Endothelial cell of umbilical vein (primary cell): ENCODE data around the gene CCDC85B. TPM values are rescaled to one million over a fixed set of nuclear protein-coding genes. Genes with fewer than 3 reads are reported as not detected.

ENCODE experiments used
- BruUV-seq: library from RNA; stranded (reverse); fragments of 400-500 nt; replicated peaks from 2 replicates; lab custom pipeline; 2021; lab: Mats Ljungman, UMichigan
- CTCF ChIA-PET: fragments of 300-600, 350-600 bp; sonication (Branson Sonifier 250); formaldehyde crosslinking; loops from one replicate; lab custom pipeline; 2021; ENCODE audit warnings: antibody characterized with exemption, inconsistent platforms; lab: Charles Lee
- POLR2A ChIA-PET: fragments of 300-600, 350-600 bp; sonication (Branson Sonifier 250); formaldehyde crosslinking; loops from one replicate; lab custom pipeline; 2021; ENCODE audit warnings: antibody characterized with exemption, inconsistent platforms; lab: Charles Lee
- DNase-seq: peaks from one replicate; pipeline ENCODE4 v3.0.0-alpha.2; 2011; ENCODE audit warnings: low read depth, low spot score
- FAIRE-seq: peaks from 2 replicates; lab custom pipeline; 2011; peaks lifted over from hg19 to GRCh38; lab: Jason Lieb, UNC
- H2AFZ ChIP-seq: 2 replicates; pipeline ENCODE4 v1.6.0; 2012; ENCODE audit warnings: low read depth, low read length, control low read depth, inconsistent platforms
- H3K27ac ChIP-seq: 2 replicates; pipeline ENCODE4 v1.5.1; 2011; ENCODE audit warnings: low read depth, mild to moderate bottlenecking, control low read depth, low read length, moderate library complexity; ENCODE audit not compliant: insufficient read depth
- H3K27me3 ChIP-seq, 2 experiments: 2 replicates each; pipeline versions ENCODE4 v1.6.0 to v1.6.1; 2011; ENCODE audit warnings: low read length in 2 of 2, mixed read lengths in 1 of 2; ENCODE audit not compliant: control insufficient read depth in 2 of 2, insufficient read depth in 2 of 2
- H3K36me3 ChIP-seq, 2 experiments: 2 replicates in 1 of 2; 3 replicates in 1 of 2; pipeline ENCODE4 v1.5.1; 2011; ENCODE audit warnings: low read length in 2 of 2, mild to moderate bottlenecking in 1 of 2, moderate library complexity in 1 of 2; ENCODE audit not compliant: control insufficient read depth in 2 of 2, insufficient read depth in 2 of 2; ENCODE audit errors: extremely low read depth in 1 of 2
- H3K4me1 ChIP-seq: 3 replicates; pipeline ENCODE4 v1.5.1; 2011; ENCODE audit warnings: mild to moderate bottlenecking, low read length; ENCODE audit not compliant: control insufficient read depth, insufficient read depth; ENCODE audit errors: extremely low read depth
- H3K4me2 ChIP-seq: 2 replicates; pipeline ENCODE4 v1.6.1; 2011; ENCODE audit warnings: low read length, control low read depth, mixed read lengths; ENCODE audit not compliant: insufficient read depth
- H3K4me3 ChIP-seq, 3 experiments: fragments of 200-600 bp in 1 of 3; sonication (generic), shearing (Covaris generic) in 1 of 3; replicated peaks in 1 of 3; 2 replicates each; pipeline ENCODE4 v1.5.1; 2011 to 2016; ENCODE audit warnings: control low read depth in 3 of 3, low read length in 3 of 3, mild to moderate bottlenecking in 2 of 3, inconsistent platforms in 1 of 3, low read depth in 1 of 3, moderate library complexity in 1 of 3; ENCODE audit not compliant: insufficient read depth in 1 of 3
- H3K79me2 ChIP-seq: 2 replicates; pipeline ENCODE4 v1.6.0; 2012; ENCODE audit warnings: low read length, inconsistent platforms; ENCODE audit not compliant: control insufficient read depth, insufficient read depth
- H3K9ac ChIP-seq: replicated peaks from 2 replicates; pipeline ENCODE3; 2011; ENCODE audit warnings: low read length, control low read depth; ENCODE audit not compliant: insufficient read depth; ENCODE audit errors: extremely low read depth
- H3K9me1 ChIP-seq: replicated peaks from 3 replicates; pipeline ENCODE4 v1.6.0; 2011; ENCODE audit warnings: mild to moderate bottlenecking, low read length; ENCODE audit not compliant: control insufficient read depth, insufficient read depth; ENCODE audit errors: extremely low read depth
- H3K9me3 ChIP-seq: replicated peaks from 2 replicates; pipeline ENCODE4 v1.5.1; 2012; ENCODE audit warnings: low read length, inconsistent platforms; ENCODE audit not compliant: control insufficient read depth, insufficient read depth
- H4K20me1 ChIP-seq: replicated peaks from 2 replicates; pipeline ENCODE3; 2011; ENCODE audit warnings: mild to moderate bottlenecking, low read length; ENCODE audit not compliant: control insufficient read depth, insufficient read depth; ENCODE audit errors: extremely low read depth
- CTCF ChIP-seq, 2 donors: IDR thresholded peaks; 1 replicate in 1 of 2; 2 replicates in 1 of 2; pipeline ENCODE4 v1.5.1; 2011; ENCODE audit warnings: low read length in 2 of 2, mild to moderate bottlenecking in 2 of 2, moderate library complexity in 2 of 2, control low read depth in 1 of 2, inconsistent platforms in 1 of 2, low read depth in 1 of 2; ENCODE audit not compliant: insufficient read depth in 1 of 2; ENCODE audit errors: extremely low read depth in 1 of 2
- EZH2 ChIP-seq: IDR thresholded peaks from 2 replicates; pipeline ENCODE4 v1.6.1; 2012; ENCODE audit warnings: borderline replicate concordance, low read depth, mild to moderate bottlenecking, moderate library complexity, low read length, inconsistent platforms; ENCODE audit not compliant: severe bottlenecking
- FOS ChIP-seq: IDR thresholded peaks from 2 replicates; pipeline ENCODE4 v1.6.1; 2011; ENCODE audit warnings: mild to moderate bottlenecking, low read length, moderate library complexity, borderline replicate concordance; ENCODE audit not compliant: insufficient read depth
- GATA2 ChIP-seq: IDR thresholded peaks from 2 replicates; pipeline ENCODE4 v1.7.0; 2011; ENCODE audit warnings: low read depth, mild to moderate bottlenecking, moderate library complexity, mixed read lengths, low read length; ENCODE audit not compliant: insufficient read length, insufficient read depth
- JUN ChIP-seq: IDR thresholded peaks from 2 replicates; pipeline ENCODE4 v1.6.1; 2011; ENCODE audit warnings: borderline replicate concordance, low read depth; ENCODE audit not compliant: insufficient read length, insufficient read depth
- MAX ChIP-seq: IDR thresholded peaks from 2 replicates; pipeline ENCODE4 v1.6.1; 2011; ENCODE audit not compliant: insufficient read depth, insufficient read length
- MYC ChIP-seq: IDR thresholded peaks from one replicate; pipeline ENCODE4 v1.6.1; 2011; ENCODE audit warnings: mild to moderate bottlenecking, low read depth, low read length
- POLR2A ChIP-seq: IDR thresholded peaks from 2 replicates; pipeline ENCODE4 v1.6.1; 2012; ENCODE audit warnings: low read depth, mild to moderate bottlenecking, control low read depth, low read length
- POLR2AphosphoS5 ChIP-seq: IDR thresholded peaks from 2 replicates; pipeline ENCODE4 v1.6.1; 2012; ENCODE audit warnings: low read depth, mild to moderate bottlenecking, control low read depth, low read length, moderate library complexity; ENCODE audit not compliant: insufficient read depth
- dilution Hi-C: fragments of 300-500 bp; cut with MboI; formaldehyde crosslinking; loops from one replicate; pipeline ENCODE4 v1.15.0; 2019; ENCODE audit warnings: low sequenced_read_pairs; ENCODE audit not compliant: extremely low pct_ligation_motif_present
- intact Hi-C: fragments of 100-400 bp; cut with micrococcal nuclease; formaldehyde crosslinking; loops from one replicate; pipeline ENCODE4 v1.10.0; 2022
- polyA plus RNA-seq, 4 experiments: library from polyadenylated mRNA; depleted of rRNA in 3 of 4; stranded (reverse) in 3 of 4; unstranded in 1 of 4; fragments of >200 nt; gene quantifications; 2 replicates each; pipeline versions ENCODE4 v1.2.1 to v1.2.3, GENCODE V29; 2011 to 2012; ENCODE audit warnings: missing spikeins in 1 of 4
- total RNA-seq: library from RNA; stranded (reverse); gene quantifications from 2 replicates; pipeline ENCODE4 v1.2.3, GENCODE V29; 2021

CCDC85B gene
- total and polyA plus RNA-seq, 2 donors (not counting 3 experiments of a cell fraction or from before 2014, with no cell fraction given), result 105 to 107 TPM

DNA sequence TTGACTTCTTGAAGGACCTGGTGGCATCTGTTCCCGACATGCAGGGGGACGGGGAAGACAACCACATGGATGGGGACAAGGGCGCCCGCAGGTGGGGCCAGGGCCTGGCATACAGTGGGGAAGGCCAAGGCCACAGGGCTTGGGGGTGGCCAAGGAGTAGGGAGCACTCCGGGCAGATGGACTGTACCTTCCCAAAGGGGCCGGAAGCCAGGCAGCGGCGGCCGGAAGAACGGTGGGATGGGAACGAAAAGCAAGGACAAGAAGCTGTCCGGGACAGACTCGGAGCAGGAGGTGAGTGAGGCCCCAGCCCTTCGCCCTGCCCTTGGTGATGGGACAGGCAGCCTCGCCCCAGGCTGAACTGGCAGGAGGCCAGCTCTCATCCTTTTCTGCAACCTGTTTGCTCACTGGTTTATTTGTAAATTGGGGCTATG, 29.9 kb downstream of the CCDC85B start:
- Histone ChIP-seq H3K36me3 (peaks cover 6 to 11% of the 10 kb centered on the region in 2 experiments), H3K9ac (peak overlapping the region; percentile 37), H3K4me1 (peaks cover 40% of the 10 kb centered on the region), H3K9me3 (no peaks in the 10 kb centered on the region), H3K4me3 (peak overlapping the region; percentile 63 to 84 (median 70)), H3K9me1 (no peaks in the 10 kb centered on the region), H2AFZ (no peak overlapping the region), H3K27ac (no peak overlapping the region), H3K79me2 (peaks cover 37% of the 10 kb centered on the region), H3K4me2 (peak overlapping the region; percentile 79), H3K27me3 (no peaks in the 10 kb centered on the region), H4K20me1 (no peaks in the 10 kb centered on the region)
- ChIA-PET POLR2A (no interaction called here), CTCF (interaction anchor here (1.0 to 1.4 kb wide), 3 partner anchors 13 to 36 kb away, joined by 3 to 4 read pairs (median 3); partner anchors contain the start of gene FIBP)
- BruUV-seq, result no TSS peak
- intact Hi-C loops, result no loop called here
- TF ChIP-seq CTCF (IDR thresholded peaks at IDR 0.05; ENCODE audit: extremely low read depth in 1 of 2, insufficient read depth in 1 of 2, low read depth in 1 of 2, low read length in 2 of 2) (no peak), MYC (no peak), POLR2AphosphoS5 (no peak), POLR2A (no peak), GATA2 (no peak), JUN (no peak), MAX (no peak), EZH2 (no peak), FOS (no peak)
- dilution Hi-C loops, result no loop called here
- no peak for DNase-seq
- FAIRE-seq, result no peak
